ENCODE results near the gene GIT1.

GIT1 gene

DNA sequence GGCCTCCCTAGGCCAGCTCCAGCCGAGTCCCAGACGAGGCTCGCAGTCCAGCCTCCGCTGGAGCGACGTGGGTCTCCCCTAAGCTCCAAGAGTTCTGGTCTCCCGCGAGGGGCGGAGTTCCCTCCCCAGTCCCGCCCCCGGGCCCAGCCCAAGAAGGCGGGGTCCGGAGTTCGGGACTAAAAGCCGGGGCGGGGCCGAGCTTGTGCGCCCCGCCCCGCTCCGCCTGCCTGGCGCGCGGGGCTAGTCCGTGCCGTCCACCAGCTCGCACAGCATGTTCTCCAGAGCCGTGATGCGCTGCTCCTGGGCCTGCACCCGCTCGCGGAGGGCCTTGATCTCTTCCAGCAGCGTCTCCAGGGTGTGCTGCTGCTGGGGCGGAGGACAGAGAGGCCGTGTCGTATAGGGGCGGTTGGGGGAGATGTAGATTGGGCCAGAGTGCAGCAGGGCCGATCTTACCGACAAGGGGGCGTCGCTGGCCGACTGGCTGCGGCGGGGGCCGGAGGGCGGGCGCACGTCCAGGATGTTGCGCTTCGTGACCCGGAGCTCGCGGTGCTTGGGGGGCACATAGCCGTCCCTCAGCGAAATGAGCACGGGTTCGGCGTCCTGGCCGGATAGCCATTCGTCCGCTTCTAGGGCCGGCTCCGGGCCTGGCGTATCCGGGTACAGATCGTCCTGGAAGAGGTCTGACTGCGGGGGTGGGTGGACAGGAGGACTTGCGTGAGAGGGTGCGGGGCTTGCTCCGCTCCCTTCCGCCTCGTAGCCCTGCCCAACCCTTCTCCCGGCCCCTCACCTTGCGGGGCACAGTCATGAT, 26.2 kb upstream of the GIT1 start:
- DNase-seq = peak; percentile 87

DNA sequence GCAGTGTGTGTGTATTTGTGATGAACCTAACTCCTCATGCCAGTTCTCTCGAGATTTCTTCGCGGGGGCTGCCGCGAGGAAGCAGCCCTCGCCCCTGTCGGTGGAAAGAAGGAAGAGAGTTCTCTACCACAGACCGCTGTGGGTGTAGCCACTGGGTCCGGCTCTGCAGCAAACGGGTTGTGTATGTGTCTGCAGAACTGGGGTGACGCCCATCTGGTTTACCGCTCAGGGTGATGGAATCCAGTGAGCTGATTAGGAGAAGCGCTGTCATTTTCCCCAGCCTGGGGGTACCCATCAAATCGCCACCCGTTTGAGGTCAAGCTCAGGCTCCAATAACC, 25.6 kb upstream of the GIT1 start:
- DNase-seq = peak; percentile 81

GRCh38 chr17:29614349-29615047, 25.1 kb upstream of the GIT1 start:
- no peak for DNase-seq

DNA sequence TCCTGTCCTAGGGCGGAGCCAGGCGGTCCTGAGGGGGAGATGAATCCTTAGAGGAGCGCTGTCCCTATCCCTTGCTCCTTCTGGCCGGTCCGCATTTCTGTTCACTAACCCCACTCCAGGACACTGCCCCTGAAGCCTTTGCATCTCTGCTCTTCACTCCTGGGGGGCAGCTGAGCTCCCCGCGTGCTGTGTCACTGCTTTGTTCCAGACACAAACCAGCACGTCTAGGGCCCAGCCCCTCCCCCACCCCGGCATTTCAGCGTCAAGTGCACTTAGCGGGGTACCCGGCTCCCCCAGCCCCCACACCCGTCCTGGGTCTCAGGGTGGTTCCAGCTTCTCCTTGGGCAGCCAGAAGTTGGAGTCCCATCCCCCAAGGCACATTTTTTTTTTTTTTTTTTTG, 24.4 kb upstream of the GIT1 start:
- DNase-seq = no peak

DNA sequence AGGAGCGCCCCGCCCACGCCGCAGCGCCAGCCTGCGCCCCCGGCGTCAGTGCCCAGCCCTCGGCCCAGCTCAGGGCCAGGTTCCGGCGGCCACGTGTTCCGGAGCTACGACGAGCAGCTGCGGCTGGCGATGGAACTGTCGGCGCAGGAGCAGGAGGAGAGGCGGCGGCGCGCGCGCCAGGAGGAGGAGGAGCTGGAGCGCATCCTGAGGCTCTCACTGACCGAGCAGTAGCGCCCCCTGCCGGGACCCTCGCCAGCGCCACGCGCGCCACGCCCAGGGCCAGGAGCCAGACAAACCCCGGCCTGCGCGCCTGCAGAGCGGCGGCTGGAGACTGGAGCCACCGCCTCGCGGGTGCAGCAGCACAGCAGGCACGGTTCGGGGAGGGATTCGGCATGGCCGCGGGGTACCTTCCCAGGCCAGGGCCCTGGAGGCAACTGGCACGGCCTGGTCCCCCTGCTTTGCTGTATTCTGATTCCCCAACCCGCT, 23.9 kb upstream of the GIT1 start:
- DNase-seq = peak; percentile 90

GRCh38 chr17:29612404-29613280, 23.2 kb upstream of the GIT1 start:
- no peak for DNase-seq

DNA sequence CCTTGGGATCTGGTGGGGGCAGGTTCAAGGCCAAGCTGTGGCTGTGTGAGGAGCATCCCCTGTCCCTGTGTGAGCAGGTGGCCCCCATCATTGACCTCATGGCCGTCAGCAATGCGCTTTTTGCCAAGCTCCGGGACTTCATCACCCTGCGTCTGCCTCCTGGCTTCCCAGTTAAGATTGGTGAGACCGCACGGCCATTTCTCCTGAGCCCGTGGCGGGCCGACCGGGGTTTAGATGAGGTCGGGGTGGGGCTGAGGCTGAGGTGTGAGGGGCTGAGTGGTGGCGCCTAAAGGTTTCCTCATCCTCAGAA, 22.6 kb upstream of the GIT1 start:
- no peak for DNase-seq

- no peak for DNase-seq
Observed at GRCh38 chr17:29611351-29612093, 22.1 kb upstream of the GIT1 start.

- no peak for DNase-seq
Observed at GRCh38 chr17:29610395-29610794, 20.9 kb upstream of the GIT1 start.

GRCh38 chr17:29608986-29609385, 19.5 kb upstream of the GIT1 start:
- no peak for DNase-seq

- DNase-seq = no peak
Observed at GRCh38 chr17:29607557-29608195, 18.2 kb upstream of the GIT1 start.

DNA sequence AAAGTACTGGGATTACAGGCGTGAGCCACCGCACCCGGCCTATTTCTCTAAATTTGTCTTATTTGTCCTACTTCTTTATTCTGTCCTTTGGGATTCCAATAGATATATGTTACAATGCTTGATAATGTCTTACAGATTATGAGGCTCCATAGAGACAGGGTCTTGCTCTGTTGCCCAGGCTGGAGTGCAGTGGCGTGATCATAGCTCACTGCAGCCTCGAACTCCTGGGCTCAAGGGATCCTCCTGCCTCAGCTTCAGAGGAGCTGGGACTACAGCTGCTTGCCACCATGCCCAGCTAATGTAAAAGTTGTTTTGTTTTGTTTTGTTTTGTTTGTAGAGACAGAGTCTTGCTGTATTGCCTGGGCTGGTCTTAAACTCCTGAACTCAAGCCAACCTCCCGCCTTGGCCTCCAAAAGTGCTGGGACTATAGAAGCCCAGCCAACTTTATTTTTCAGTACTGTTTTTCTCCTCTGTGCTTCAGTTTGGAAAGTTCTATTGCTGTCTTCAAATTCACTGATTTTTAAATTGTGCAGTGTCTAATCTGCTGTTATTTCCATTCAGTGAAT, 13.7 kb upstream of the GIT1 start:
- no peak for DNase-seq

DNA sequence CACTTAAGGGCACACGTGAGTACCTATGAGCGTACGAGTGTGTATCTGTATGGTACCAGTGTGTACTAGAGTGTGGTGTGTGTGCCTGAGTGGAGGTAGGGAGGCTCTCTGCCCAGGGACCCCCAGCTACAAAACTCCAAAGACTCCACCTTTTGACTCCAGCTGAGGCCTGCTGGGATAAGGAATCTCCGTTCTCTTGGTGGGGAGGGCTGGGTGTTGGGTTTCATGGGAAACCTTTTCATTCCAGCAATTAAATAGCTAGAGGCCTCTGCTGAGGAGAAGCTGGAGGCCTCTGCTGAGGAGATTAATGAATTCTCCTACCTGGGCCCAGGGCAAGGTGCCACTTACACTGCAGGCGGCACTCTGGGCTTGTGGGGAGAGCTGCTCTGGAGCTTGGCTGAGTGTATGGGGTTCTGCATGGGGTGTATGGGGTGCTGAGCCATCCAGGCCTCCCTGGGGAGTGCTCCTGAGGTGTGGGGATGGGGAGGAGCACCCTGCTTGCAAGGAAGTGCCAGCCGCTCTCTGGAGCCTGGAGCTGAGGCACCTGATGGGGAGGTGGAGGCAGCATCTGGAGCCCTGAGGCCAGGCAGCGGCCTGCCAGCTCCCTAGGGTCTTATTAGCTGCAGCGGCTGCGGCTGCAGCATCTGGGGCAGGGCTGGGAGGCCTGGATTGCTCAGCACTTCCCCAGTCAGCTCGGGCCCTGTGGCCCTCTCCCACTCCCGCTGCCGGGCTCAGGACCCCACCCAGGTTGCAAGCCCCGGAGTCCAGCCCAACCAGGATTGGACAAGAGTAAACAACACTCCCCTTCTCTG, 8.1 kb upstream of the GIT1 start:
- no peak for DNase-seq

DNA sequence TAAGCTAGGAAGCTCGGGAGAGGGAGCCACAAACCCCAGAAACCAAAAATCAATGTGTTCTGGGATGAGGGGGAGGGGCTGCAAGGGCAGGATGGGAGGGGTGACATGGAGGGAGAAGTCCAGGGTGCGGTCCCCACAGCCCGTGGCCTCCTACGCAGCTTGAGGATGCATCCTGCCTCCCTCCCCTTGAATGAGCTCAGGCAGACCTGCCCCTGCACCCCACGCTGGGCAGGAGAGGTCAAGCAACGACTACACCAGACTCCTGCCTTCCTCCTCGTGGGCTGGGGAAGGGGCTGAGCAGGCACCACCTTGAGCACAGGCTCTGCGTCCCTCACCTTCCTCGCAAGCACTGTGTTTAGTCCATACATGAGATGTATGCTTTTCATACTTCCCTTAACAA, 7.4 kb upstream of the GIT1 start:
- no peak for DNase-seq

- no peak for DNase-seq
Observed at GRCh38 chr17:29595943-29596774, 6.7 kb upstream of the GIT1 start.

DNA sequence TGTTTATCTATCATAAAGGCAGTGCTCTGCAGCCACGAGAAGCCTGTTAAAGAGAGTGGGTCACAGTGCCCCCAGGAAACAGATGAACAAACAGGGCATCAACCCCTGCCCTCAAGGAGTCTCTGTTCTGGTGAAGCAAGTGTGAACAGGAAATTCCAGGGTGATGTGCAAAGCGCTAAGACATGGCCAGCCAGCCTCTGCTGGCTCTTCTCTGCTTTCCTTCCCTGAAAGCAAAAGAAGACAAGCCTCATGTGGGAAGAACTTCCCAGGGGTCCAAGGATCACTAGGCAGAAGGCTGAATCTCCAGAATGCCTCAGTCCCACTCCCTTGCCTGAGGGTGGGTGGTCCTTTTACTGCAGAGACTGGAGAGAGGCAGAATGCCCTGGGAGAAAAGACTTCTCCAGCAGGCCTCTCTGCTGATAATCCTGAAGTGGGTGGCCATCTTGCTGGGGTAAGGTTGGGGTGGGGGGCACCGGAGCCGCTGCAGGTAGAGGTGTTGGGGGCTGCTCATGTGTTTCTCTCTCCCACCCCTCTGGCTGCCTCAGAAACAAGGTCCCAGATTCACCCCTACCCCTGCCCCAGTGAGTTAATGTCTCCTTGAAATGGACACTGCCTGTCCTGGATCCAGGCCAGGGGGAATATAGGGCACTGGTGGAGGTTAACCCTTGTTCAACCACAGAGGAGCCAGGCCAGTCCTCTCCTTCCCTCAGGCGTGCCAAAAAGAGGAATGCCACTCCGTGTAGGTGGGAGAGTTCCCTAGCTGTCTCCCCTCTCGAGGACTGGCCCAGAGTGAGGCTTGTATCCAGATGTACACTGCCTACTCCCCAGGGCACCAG, 5.9 kb upstream of the GIT1 start:
- no peak for DNase-seq

DNA sequence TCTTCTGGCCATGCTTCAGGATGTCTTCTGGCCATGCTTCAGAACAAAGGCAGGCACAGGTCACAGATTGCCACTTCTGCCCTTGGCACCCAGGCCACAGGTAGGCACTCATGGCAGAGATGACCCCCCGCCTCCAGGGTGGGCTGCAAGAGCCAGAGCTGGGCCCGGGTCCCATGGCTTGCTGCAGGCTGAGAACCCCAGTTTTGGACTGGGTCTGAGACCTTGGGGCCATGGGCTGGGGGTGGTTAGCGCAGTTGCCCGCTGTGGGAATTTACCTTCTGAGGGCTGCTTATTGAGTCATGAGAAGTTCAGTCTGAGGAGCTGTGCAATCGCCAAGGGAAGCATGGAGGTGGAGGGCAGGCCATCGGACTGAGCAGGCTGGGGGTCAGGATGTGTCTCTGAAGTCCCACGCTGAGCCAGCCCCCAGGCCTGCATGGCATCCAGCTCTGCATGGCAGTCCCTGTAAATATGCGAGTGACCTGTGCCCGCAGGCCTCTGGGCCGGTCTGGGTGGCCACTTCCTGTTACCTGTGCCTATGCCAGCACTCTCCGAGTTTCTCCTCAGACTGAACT, 5.2 kb upstream of the GIT1 start:
- DNase-seq = no peak

DNA sequence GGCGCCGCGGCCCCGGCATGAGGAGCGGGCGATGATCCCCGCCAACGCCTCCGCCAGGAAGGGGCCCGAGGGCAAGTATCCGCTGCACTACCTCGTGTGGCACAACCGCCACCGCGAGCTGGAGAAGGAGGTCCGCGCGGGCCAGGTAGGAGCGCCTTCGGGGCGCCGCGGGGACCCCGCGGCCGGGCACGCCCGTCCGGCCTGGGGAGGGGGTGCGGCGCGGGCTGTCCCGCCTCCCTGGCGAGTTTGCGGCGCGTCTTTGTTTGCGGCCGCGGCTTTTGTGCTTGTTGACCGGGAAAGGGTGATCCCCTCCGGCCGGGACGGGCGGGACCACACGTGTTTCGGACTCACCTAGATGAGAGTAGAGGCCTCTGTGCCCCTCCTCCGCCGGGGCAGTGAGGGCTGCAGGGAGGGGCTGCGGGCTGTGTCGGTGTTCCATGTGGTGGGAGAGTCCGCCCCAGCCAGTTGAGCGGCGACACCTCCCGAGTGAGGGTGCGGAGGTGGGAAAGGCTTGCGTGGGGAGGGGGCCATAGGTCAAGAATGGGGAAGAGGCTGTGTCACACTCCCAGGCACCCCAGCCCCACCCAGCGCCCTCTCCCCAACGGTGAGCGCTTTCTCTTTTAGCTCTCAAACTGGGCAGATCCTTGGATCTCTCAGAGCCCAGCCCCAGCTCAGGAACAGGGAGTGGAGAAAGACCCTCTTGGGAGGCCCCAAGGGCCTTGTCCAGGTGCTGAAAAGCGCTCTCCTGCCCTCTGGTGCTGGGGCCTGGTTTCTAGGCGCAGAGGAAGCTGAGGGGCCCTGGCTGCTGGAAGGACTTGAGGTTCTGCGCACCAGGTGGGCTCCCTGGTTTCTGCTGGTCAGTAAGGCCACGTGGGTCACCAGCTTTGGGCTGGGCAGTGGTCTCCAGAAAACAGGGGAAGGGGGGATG, 4.4 kb upstream of the GIT1 start:
- DNase-seq = no peak
